Measurements from ENCODE around the gene GLI1. TPM values are rescaled to one million over a fixed set of nuclear protein-coding genes. Genes with fewer than 3 reads are reported as not detected.
A peak's percentile ranks its signal among the peaks of the same experiment; 100 is the strongest.

GLI1 gene
- total and polyA plus RNA-seq, 2 of the 13 experiments (the other 11 are each of a cell fraction or from before 2014, with no cell fraction given): 0.09 to 0.20 TPM

GRCh38 chr12:57518920-57519795 is 59.6 kb downstream of the GLI1 start (continued):
- TF ChIP-seq IKZF5 (CRISPR knock-in tag; IDR thresholded peaks at IDR 0.05) (no peak), RBAK (CRISPR knock-in tag; IDR thresholded peaks at IDR 0.05) (no peak), RBM22 (optimal IDR thresholded peaks at IDR 0.05; ENCODE audit: low read length) (peak; percentile 36), ZNF335 (CRISPR knock-in tag; IDR thresholded peaks at IDR 0.05) (0 out of 2 replicates have a peak, but pooled peaks have one; percentile 6), ZNF329 (CRISPR knock-in tag; IDR thresholded peaks at IDR 0.05; ENCODE audit: low read depth) (no peak), GZF1 (CRISPR knock-in tag; IDR thresholded peaks at IDR 0.05) (0 out of 2 replicates have a peak, but pooled peaks have one; percentile 11), ZSCAN12 (CRISPR knock-in tag; IDR thresholded peaks at IDR 0.05) (no peak), PHB2 (IDR thresholded peaks at IDR 0.05; ENCODE audit: partially characterized antibody) (no peak), ZNF383 (CRISPR knock-in tag; IDR thresholded peaks at IDR 0.05; ENCODE audit: borderline replicate concordance) (no peak), ZNF30 (CRISPR knock-in tag; IDR thresholded peaks at IDR 0.05) (no peak), ZNF350 (CRISPR knock-in tag; IDR thresholded peaks at IDR 0.05; ENCODE audit: borderline replicate concordance, low read depth) (no peak), ZNF841 (CRISPR knock-in tag; IDR thresholded peaks at IDR 0.05; ENCODE audit: borderline replicate concordance) (no peak), DDIT3 (CRISPR knock-in tag; IDR thresholded peaks at IDR 0.05) (no peak), ZNF354B (CRISPR knock-in tag; IDR thresholded peaks at IDR 0.05) (no peak), ZNF629 (CRISPR knock-in tag; conservative IDR thresholded peaks at IDR 0.05) (no peak), BRD4 (CRISPR knock-in tag; IDR thresholded peaks at IDR 0.05) (no peak; the same call in 1 of the 2 replicates), ZNF709 (CRISPR knock-in tag; IDR thresholded peaks at IDR 0.05) (no peak), MYPOP (CRISPR knock-in tag; IDR thresholded peaks at IDR 0.05) (0 out of 2 replicates have a peak, but pooled peaks have one; percentile 46), ZSCAN31 (CRISPR knock-in tag; IDR thresholded peaks at IDR 0.05; ENCODE audit: low read depth) (0 out of 2 replicates have a peak, but pooled peaks have one; percentile 34), SOX5 (CRISPR knock-in tag; IDR thresholded peaks at IDR 0.05; ENCODE audit: borderline replicate concordance) (no peak), POGZ (CRISPR knock-in tag; IDR thresholded peaks at IDR 0.05) (no peak), KDM4B (CRISPR knock-in tag; IDR thresholded peaks at IDR 0.05) (no peak), ZNF564 (CRISPR knock-in tag; IDR thresholded peaks at IDR 0.05) (no peak), YEATS4 (CRISPR knock-in tag; IDR thresholded peaks at IDR 0.05; ENCODE audit: borderline replicate concordance) (no peak; the same call in 1 of the 2 replicates), PATZ1 (CRISPR knock-in tag; IDR thresholded peaks at IDR 0.05) (no peak), SRSF9 (IDR thresholded peaks at IDR 0.05; ENCODE audit: borderline replicate concordance, insufficient read depth, low read depth, low read length, poor library complexity, severe bottlenecking) (no peak), PITX1 (CRISPR knock-in tag; IDR thresholded peaks at IDR 0.05) (peak; percentile 84)

Data from HepG2 (cell line).